ENCODE data around the gene POTEC. TPM values are rescaled to one million over a fixed set of nuclear protein-coding genes. Genes with fewer than 3 reads are reported as not detected.
"Not testable (repeated sequence)": the region's sequence is repeated elsewhere in the genome, so short reads cannot be mapped to it uniquely, and the experiment has no call there.

POTEC gene
- polyA plus RNA-seq (2013, experiment 1 of 2) = 0.04 TPM
- 0.06 TPM for polyA plus RNA-seq (2013, experiment 2 of 2)

DNA sequence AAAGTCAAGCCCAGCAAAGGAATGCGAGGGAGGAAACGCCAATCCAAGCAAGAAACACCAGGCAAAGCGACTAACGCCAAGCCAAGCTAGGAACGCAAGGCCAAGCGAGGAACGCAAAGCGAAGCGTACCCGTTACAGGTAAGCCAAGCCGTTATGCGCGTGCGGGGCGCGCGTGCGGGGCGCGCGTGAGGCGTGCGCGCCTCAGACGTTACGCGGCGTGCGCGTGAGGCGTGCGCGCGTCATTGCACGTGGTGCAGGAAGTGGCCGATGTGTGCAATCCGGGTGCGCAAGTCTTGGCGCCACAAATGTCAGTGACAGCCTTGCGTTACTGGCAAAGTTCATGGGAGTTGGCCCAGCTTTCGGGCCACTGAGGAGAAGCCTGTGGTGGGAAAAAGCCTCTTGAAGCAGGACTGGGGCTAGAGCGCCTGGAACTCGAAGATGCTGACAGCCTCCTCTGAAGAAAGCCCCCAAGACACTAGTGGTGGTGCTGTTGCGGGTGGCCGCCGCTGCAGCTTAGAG, at the start of gene POTEC:
POTEC (minus strand) TSS at position 155 of the 519 bp plus-strand sequence. CDS start 454 bp downstream, outside the sequence.
- not testable (repeated sequence) for H3K4me2 ChIP-seq (ENCODE audit: insufficient read depth, low read length, poor library complexity, severe bottlenecking); H3K9me3 ChIP-seq (replicated peaks in 1 of 2; ENCODE audit: control insufficient read depth in 2 of 2, insufficient read depth in 1 of 2, low read depth in 1 of 2, low read length in 2 of 2); H3K4ac ChIP-seq (ENCODE audit: low read length); H3K23ac ChIP-seq (ENCODE audit: low read depth, low read length, poor library complexity); H2BK12ac ChIP-seq (ENCODE audit: low read length); H4K91ac ChIP-seq (ENCODE audit: low read depth, low read length, poor library complexity); H2BK120ac ChIP-seq (ENCODE audit: low read depth, low read length); H3K18ac ChIP-seq (ENCODE audit: low read length); H3K14ac ChIP-seq (ENCODE audit: low read length); H2BK15ac ChIP-seq (ENCODE audit: low read length); H3K4me3 ChIP-seq (ENCODE audit: low read length in 2 of 2); H2BK5ac ChIP-seq (ENCODE audit: low read length); H3K27me3 ChIP-seq (ENCODE audit: control insufficient read depth in 3 of 3, insufficient read depth in 3 of 3, low read depth in 1 of 3, low read length in 3 of 3); H3K27ac ChIP-seq (replicated peaks; ENCODE audit: low read length); H4K8ac ChIP-seq (ENCODE audit: low read depth, low read length); H3K36me3 ChIP-seq (replicated peaks in 1 of 2; ENCODE audit: control insufficient read depth in 2 of 2, insufficient read depth in 2 of 2, low read length in 2 of 2); H2AFZ ChIP-seq (ENCODE audit: low read length); H3K4me1 ChIP-seq (ENCODE audit: control insufficient read depth in 2 of 2, insufficient read depth in 1 of 2, low read depth in 1 of 2, low read length in 2 of 2); H3K79me1 ChIP-seq (ENCODE audit: low read depth, low read length); H3K9ac ChIP-seq (ENCODE audit: low read depth, low read length, poor library complexity); DNase-seq (ENCODE audit: low spot score); H2AK5ac ChIP-seq (ENCODE audit: low read depth, low read length)
- WGBS, 2 donors (ENCODE audit: extremely low coverage in 2 of 2, insufficient read length in 2 of 2, insufficient replicate concordance in 1 of 2) = no CpG with 5 or more reads among the region's 46 CpGs

- Histone ChIP-seq H3K4ac (ENCODE audit: low read length) (no peak overlapping the region), H3K4me1 (ENCODE audit: control insufficient read depth in 2 of 2, insufficient read depth in 1 of 2, low read depth in 1 of 2, low read length in 2 of 2) (no peaks in the 10 kb centered on the region), H3K79me1 (ENCODE audit: low read depth, low read length) (no peaks in the 10 kb centered on the region), H2BK15ac (ENCODE audit: low read length) (no peak overlapping the region), H2AK5ac (ENCODE audit: low read depth, low read length) (no peak overlapping the region), H3K27ac (replicated peaks; ENCODE audit: low read length) (no peak overlapping the region), H3K27me3 (ENCODE audit: control insufficient read depth in 3 of 3, insufficient read depth in 3 of 3, low read depth in 1 of 3, low read length in 3 of 3) (no peaks in the 10 kb centered on the region), H2BK120ac (ENCODE audit: low read depth, low read length) (no peak overlapping the region), H3K18ac (ENCODE audit: low read length) (no peak overlapping the region), H3K4me3 (ENCODE audit: low read length in 2 of 2) (no peak overlapping the region), H2BK5ac (ENCODE audit: low read length) (no peak overlapping the region), H3K9ac (ENCODE audit: low read depth, low read length, poor library complexity) (no peak overlapping the region), H2AFZ (ENCODE audit: low read length) (no peak overlapping the region), H3K23ac (ENCODE audit: low read depth, low read length, poor library complexity) (no peak overlapping the region), H4K91ac (ENCODE audit: low read depth, low read length, poor library complexity) (no peak overlapping the region), H4K8ac (ENCODE audit: low read depth, low read length) (no peak overlapping the region), H3K36me3 (replicated peaks in 1 of 2; ENCODE audit: control insufficient read depth in 2 of 2, insufficient read depth in 2 of 2, low read length in 2 of 2) (no peaks in the 10 kb centered on the region), H3K9me3 (replicated peaks in 1 of 2; ENCODE audit: control insufficient read depth in 2 of 2, insufficient read depth in 1 of 2, low read depth in 1 of 2, low read length in 2 of 2) (peaks cover 0 to 2% of the 10 kb centered on the region in 2 donors), H2BK12ac (ENCODE audit: low read length) (no peak overlapping the region), H3K4me2 (ENCODE audit: insufficient read depth, low read length, poor library complexity, severe bottlenecking) (no peak overlapping the region), H3K14ac (ENCODE audit: low read length) (no peak overlapping the region)
- WGBS, 2 donors (ENCODE audit: extremely low coverage in 2 of 2, insufficient read length in 2 of 2, insufficient replicate concordance in 1 of 2) = no CpG with 5 or more reads among the region's 3 CpGs
- no peak for DNase-seq (ENCODE audit: low spot score)
These were observed 34.6 kb upstream of the POTEC start for GRCh38 chr18:14577971-14578370.

DNA sequence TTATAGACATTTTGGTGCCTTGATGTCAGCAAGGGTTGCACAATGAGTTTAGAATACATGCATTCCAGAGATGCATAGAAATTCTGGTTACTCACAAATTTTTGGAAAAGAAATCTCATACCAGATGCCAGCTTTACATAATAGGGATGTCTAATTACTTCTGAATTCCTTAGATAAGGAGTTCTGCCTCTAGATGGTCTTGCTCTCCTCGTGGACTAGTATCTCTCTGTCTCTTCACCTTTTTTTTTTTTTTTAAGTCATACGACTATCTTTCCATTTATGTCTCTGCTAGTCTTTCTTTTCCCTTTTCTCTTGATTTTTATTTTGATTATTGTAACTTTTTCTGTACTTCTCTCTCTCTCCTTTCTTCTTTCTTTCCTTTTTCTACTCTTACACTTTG, 16.1 kb upstream of the POTEC start:
- no CpG with 5 or more reads among the region's 2 CpGs for WGBS, 2 donors (ENCODE audit: extremely low coverage in 2 of 2, insufficient read length in 2 of 2, insufficient replicate concordance in 1 of 2)
- not testable (repeated sequence) for H3K79me1 ChIP-seq (ENCODE audit: low read depth, low read length); H2AFZ ChIP-seq (ENCODE audit: low read length); H3K36me3 ChIP-seq (replicated peaks in 1 of 2; ENCODE audit: control insufficient read depth in 2 of 2, insufficient read depth in 2 of 2, low read length in 2 of 2); H2AK5ac ChIP-seq (ENCODE audit: low read depth, low read length); DNase-seq (ENCODE audit: low spot score); H3K14ac ChIP-seq (ENCODE audit: low read length); H3K4me1 ChIP-seq (ENCODE audit: control insufficient read depth in 2 of 2, insufficient read depth in 1 of 2, low read depth in 1 of 2, low read length in 2 of 2); H4K91ac ChIP-seq (ENCODE audit: low read depth, low read length, poor library complexity); H2BK12ac ChIP-seq (ENCODE audit: low read length); H4K8ac ChIP-seq (ENCODE audit: low read depth, low read length); H3K23ac ChIP-seq (ENCODE audit: low read depth, low read length, poor library complexity); H3K4ac ChIP-seq (ENCODE audit: low read length); H3K4me3 ChIP-seq (ENCODE audit: low read length in 2 of 2); H3K9ac ChIP-seq (ENCODE audit: low read depth, low read length, poor library complexity); H2BK15ac ChIP-seq (ENCODE audit: low read length); H3K9me3 ChIP-seq (replicated peaks in 1 of 2; ENCODE audit: control insufficient read depth in 2 of 2, insufficient read depth in 1 of 2, low read depth in 1 of 2, low read length in 2 of 2); H3K18ac ChIP-seq (ENCODE audit: low read length); H2BK120ac ChIP-seq (ENCODE audit: low read depth, low read length); H3K4me2 ChIP-seq (ENCODE audit: insufficient read depth, low read length, poor library complexity, severe bottlenecking); H3K27me3 ChIP-seq (ENCODE audit: control insufficient read depth in 3 of 3, insufficient read depth in 3 of 3, low read depth in 1 of 3, low read length in 3 of 3); H3K27ac ChIP-seq (replicated peaks; ENCODE audit: low read length); H2BK5ac ChIP-seq (ENCODE audit: low read length)

DNA sequence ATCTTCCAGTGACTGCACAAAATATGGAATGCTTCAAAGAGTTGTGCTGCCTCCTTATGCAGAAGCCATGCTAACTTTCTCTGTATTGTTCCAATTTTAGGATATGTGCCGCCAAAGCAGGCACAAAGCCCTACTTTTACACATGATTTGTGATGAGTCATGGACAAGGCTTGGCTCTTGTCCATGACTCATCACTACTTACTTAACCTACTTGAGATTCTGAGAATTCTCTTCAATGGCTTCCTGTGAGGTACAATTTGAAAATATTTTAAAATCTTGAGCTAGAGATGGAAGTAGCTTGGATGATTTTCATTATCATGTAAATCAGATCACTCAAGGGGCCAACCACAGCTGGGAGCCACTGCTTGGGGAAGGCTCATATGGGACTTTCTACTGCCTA, 11.7 kb downstream of the POTEC start:
- H3K9me3 ChIP-seq (replicated peaks in 1 of 2; ENCODE audit: control insufficient read depth in 2 of 2, insufficient read depth in 1 of 2, low read depth in 1 of 2, low read length in 2 of 2); H3K27ac ChIP-seq (replicated peaks; ENCODE audit: low read length); H3K14ac ChIP-seq (ENCODE audit: low read length); DNase-seq (ENCODE audit: low spot score); H3K27me3 ChIP-seq (ENCODE audit: control insufficient read depth in 3 of 3, insufficient read depth in 3 of 3, low read depth in 1 of 3, low read length in 3 of 3); H2AFZ ChIP-seq (ENCODE audit: low read length); H2BK120ac ChIP-seq (ENCODE audit: low read depth, low read length); H2BK12ac ChIP-seq (ENCODE audit: low read length); H3K36me3 ChIP-seq (replicated peaks in 1 of 2; ENCODE audit: control insufficient read depth in 2 of 2, insufficient read depth in 2 of 2, low read length in 2 of 2); H3K23ac ChIP-seq (ENCODE audit: low read depth, low read length, poor library complexity); H3K9ac ChIP-seq (ENCODE audit: low read depth, low read length, poor library complexity); H4K91ac ChIP-seq (ENCODE audit: low read depth, low read length, poor library complexity); H3K4ac ChIP-seq (ENCODE audit: low read length); H4K8ac ChIP-seq (ENCODE audit: low read depth, low read length); H3K18ac ChIP-seq (ENCODE audit: low read length); H3K4me1 ChIP-seq (ENCODE audit: control insufficient read depth in 2 of 2, insufficient read depth in 1 of 2, low read depth in 1 of 2, low read length in 2 of 2); H2BK15ac ChIP-seq (ENCODE audit: low read length); H3K4me3 ChIP-seq (ENCODE audit: low read length in 2 of 2); H3K4me2 ChIP-seq (ENCODE audit: insufficient read depth, low read length, poor library complexity, severe bottlenecking); H2AK5ac ChIP-seq (ENCODE audit: low read depth, low read length); H3K79me1 ChIP-seq (ENCODE audit: low read depth, low read length); H2BK5ac ChIP-seq (ENCODE audit: low read length): not testable (repeated sequence)
- WGBS, 2 donors (ENCODE audit: extremely low coverage in 2 of 2, insufficient read length in 2 of 2, insufficient replicate concordance in 1 of 2) = no CpG with 5 or more reads among the region's 1 CpG

All from neuronal stem cell (in vitro differentiated cells).